HCT116 (cell line): Measurements from ENCODE around the gene LHX3. TPM values are rescaled to one million over a fixed set of nuclear protein-coding genes. Genes with fewer than 3 reads are reported as not detected.

Experiments used
- ATAC-seq: fragments of 200-7000 bp; cut with Tn5 transposase; 2 replicates; pipeline ENCODE4 v1.9.1; 2020; ENCODE audit warnings: mild to moderate bottlenecking, moderate library complexity
- BruUV-seq: library from RNA; stranded (reverse); fragments of 400-500 nt; replicated peaks from 2 replicates; lab custom pipeline; 2021; lab: Mats Ljungman, UMichigan
- CTCF ChIA-PET: fragments of 300-600 bp; sonication (Branson Sonifier 250); formaldehyde crosslinking; loops from one replicate; lab custom pipeline; 2021; ENCODE audit warnings: antibody characterized with exemption; lab: Charles Lee
- POLR2A ChIA-PET: fragments of 300-600, 350-600 bp; sonication (Branson Sonifier 250); formaldehyde crosslinking; loops from one replicate; lab custom pipeline; 2021; ENCODE audit warnings: antibody characterized with exemption; lab: Charles Lee
- RAD21 ChIA-PET, 2 experiments: fragments of 300-600 bp; sonication (Branson Sonifier 250); formaldehyde crosslinking; loops; one replicate each; lab custom pipeline; 2023; ENCODE audit warnings: low total read pairs in 2 of 2; ENCODE audit not compliant: uncharacterized antibody in 2 of 2, unreplicated experiment in 2 of 2, low non-redundant PET in 1 of 2; lab: Charles Lee
- DNase-seq: peaks from one replicate; pipeline ENCODE4 v3.0.0-alpha.2; 2010; ENCODE audit warnings: low read depth, low spot score
- H2AFZ ChIP-seq: fragments of 200-600 bp; shearing (Covaris generic), sonication (generic); 2 replicates; pipeline ENCODE4 v1.6.1; 2017; ENCODE audit warnings: low read depth, mixed run types, mixed read lengths, antibody characterized with exemption, low read length; ENCODE audit not compliant: poor library complexity, severe bottlenecking
- H3K27ac ChIP-seq: 2 replicates; pipeline ENCODE4 v1.5.1; 2012; ENCODE audit warnings: low read depth, low read length
- H3K27me3 ChIP-seq: fragments of 200-600 bp; sonication (generic); 2 replicates; pipeline ENCODE4 v1.6.1; 2016; ENCODE audit warnings: mixed run types, low read length, mixed read lengths; ENCODE audit not compliant: insufficient read depth
- H3K36me3 ChIP-seq, 2 experiments: fragments of 200-500 bp in 1 of 2; fragments of 200-600 bp in 1 of 2; sonication (Bioruptor generic) in 1 of 2; sonication (generic) in 1 of 2; 2 replicates each; pipeline versions ENCODE4 v1.5.1 to v1.6.1; 2014 to 2016; ENCODE audit warnings: low read length in 2 of 2, inconsistent platforms in 1 of 2, mixed read lengths in 1 of 2, mixed run types in 1 of 2; ENCODE audit not compliant: insufficient read depth in 2 of 2, control insufficient read depth in 1 of 2
- H3K4me1 ChIP-seq, 2 experiments: fragments of 200-600 bp in 1 of 2; sonication (generic) in 1 of 2; 2 replicates each; pipeline versions ENCODE4 v1.5.1 to v1.6.1; 2012 to 2017; ENCODE audit warnings: low read length in 2 of 2, inconsistent platforms in 1 of 2, mild to moderate bottlenecking in 1 of 2, mixed read lengths in 1 of 2, mixed run types in 1 of 2, moderate library complexity in 1 of 2; ENCODE audit not compliant: insufficient read depth in 2 of 2, control insufficient read depth in 1 of 2
- H3K4me2 ChIP-seq: fragments of 200-600 bp; sonication (generic); 2 replicates; pipeline ENCODE4 v1.6.1; 2017; ENCODE audit warnings: mixed run types, low read length, mixed read lengths
- H3K4me3 ChIP-seq, 2 experiments: fragments of 200-600 bp in 1 of 2; sonication (generic) in 1 of 2; replicated peaks in 1 of 2; 2 replicates each; pipeline ENCODE4 v1.5.1; 2011 to 2016; ENCODE audit warnings: low read length in 2 of 2, control low read depth in 1 of 2, low read depth in 1 of 2, mild to moderate bottlenecking in 1 of 2, mixed read lengths in 1 of 2, mixed run types in 1 of 2
- H3K79me2 ChIP-seq: fragments of 200-600 bp; sonication (generic); 2 replicates; pipeline ENCODE4 v1.6.1; 2017; ENCODE audit warnings: mild to moderate bottlenecking, mixed run types, low read length, moderate library complexity, mixed read lengths; ENCODE audit not compliant: insufficient read depth
- H3K9ac ChIP-seq: fragments of 200-600 bp; sonication (generic); 2 replicates; pipeline ENCODE4 v1.6.1; 2016; ENCODE audit warnings: low read length, mixed read lengths
- H3K9me2 ChIP-seq: fragments of 200-600 bp; sonication (generic), shearing (Covaris generic); 2 replicates; pipeline ENCODE4 v1.6.1; 2017; ENCODE audit warnings: mixed run types, mild to moderate bottlenecking, moderate library complexity; ENCODE audit not compliant: insufficient read depth
- H3K9me3 ChIP-seq, 2 experiments: fragments of 200-500 bp in 1 of 2; fragments of 200-600 bp in 1 of 2; sonication (Bioruptor generic) in 1 of 2; sonication (generic) in 1 of 2; 2 replicates each; pipeline ENCODE4 v1.6.1; 2014 to 2017; ENCODE audit warnings: low read length in 2 of 2, mixed read lengths in 2 of 2, inconsistent platforms in 1 of 2, low read depth in 1 of 2, mild to moderate bottlenecking in 1 of 2, mixed run types in 1 of 2, moderate library complexity in 1 of 2; ENCODE audit not compliant: control insufficient read depth in 1 of 2, insufficient read depth in 1 of 2
- H4K20me1 ChIP-seq: fragments of 200-600 bp; sonication (generic), shearing (Covaris generic); 2 replicates; pipeline ENCODE4 v1.6.1; 2017; ENCODE audit warnings: mixed run types, mild to moderate bottlenecking, moderate library complexity; ENCODE audit not compliant: insufficient read depth
- CBX3 ChIP-seq: IDR thresholded peaks from 2 replicates; pipeline ENCODE4 v1.6.1; 2012; ENCODE audit warnings: low read depth
- CEBPB ChIP-seq: IDR thresholded peaks from 2 replicates; pipeline ENCODE4 v1.6.1; 2012; ENCODE audit warnings: low read depth
- EGR1 ChIP-seq: IDR thresholded peaks from 2 replicates; pipeline ENCODE4 v1.6.1; 2012; ENCODE audit warnings: low read depth
- ELF1 ChIP-seq: IDR thresholded peaks from 2 replicates; pipeline ENCODE4 v1.6.1; 2012; ENCODE audit warnings: low read depth, borderline replicate concordance
- EZH2phosphoT487 ChIP-seq: fragments of 200-600 bp; IDR thresholded peaks from 2 replicates; pipeline ENCODE4 v1.6.1; 2018; ENCODE audit warnings: antibody characterized with exemption, borderline replicate concordance
- JUND ChIP-seq: IDR thresholded peaks from 2 replicates; pipeline ENCODE4 v1.6.1; 2012
- MAX ChIP-seq: IDR thresholded peaks from 2 replicates; pipeline ENCODE4 v1.6.1; 2012
- POLR2AphosphoS5 ChIP-seq: IDR thresholded peaks from 2 replicates; pipeline ENCODE4 v1.6.1; 2011; ENCODE audit warnings: mild to moderate bottlenecking, low read depth, low read length, moderate library complexity
- RAD21 ChIP-seq: IDR thresholded peaks from 2 replicates; pipeline ENCODE4 v1.6.1; 2012; ENCODE audit warnings: low read depth, mild to moderate bottlenecking
- TCF7L2 ChIP-seq: IDR thresholded peaks from 2 replicates; pipeline ENCODE4 v1.7.0; 2011; ENCODE audit warnings: borderline replicate concordance, inconsistent platforms; ENCODE audit not compliant: insufficient read depth, insufficient read length; ENCODE audit errors: extremely low read depth
- YY1 ChIP-seq: IDR thresholded peaks from 2 replicates; pipeline ENCODE4 v1.6.1; 2011; ENCODE audit warnings: low read length, low read depth, moderate library complexity, mild to moderate bottlenecking; ENCODE audit not compliant: insufficient replicate concordance; ENCODE audit errors: extremely low read depth
- ZBTB33 ChIP-seq: IDR thresholded peaks from 2 replicates; pipeline ENCODE4 v1.6.1; 2011; ENCODE audit warnings: mild to moderate bottlenecking, low read length, moderate library complexity; ENCODE audit not compliant: insufficient replicate concordance; ENCODE audit errors: extremely low read depth
- ZFX ChIP-seq: fragments of 450-650 bp; IDR thresholded peaks from 2 replicates; pipeline ENCODE4 v1.6.1; 2017
- intact Hi-C: fragments of 100-400 bp; cut with micrococcal nuclease; formaldehyde crosslinking; loops from 2 replicates; pipeline ENCODE4 v1.10.0; 2022
- total RNA-seq: library from RNA; stranded (reverse); gene quantifications from one replicate; pipeline ENCODE4 v1.2.1, GENCODE V29; 2021; ENCODE audit not compliant: unreplicated experiment

The LHX3 gene
- total RNA-seq, 1 experiment from 2014 or later = not detected

DNA sequence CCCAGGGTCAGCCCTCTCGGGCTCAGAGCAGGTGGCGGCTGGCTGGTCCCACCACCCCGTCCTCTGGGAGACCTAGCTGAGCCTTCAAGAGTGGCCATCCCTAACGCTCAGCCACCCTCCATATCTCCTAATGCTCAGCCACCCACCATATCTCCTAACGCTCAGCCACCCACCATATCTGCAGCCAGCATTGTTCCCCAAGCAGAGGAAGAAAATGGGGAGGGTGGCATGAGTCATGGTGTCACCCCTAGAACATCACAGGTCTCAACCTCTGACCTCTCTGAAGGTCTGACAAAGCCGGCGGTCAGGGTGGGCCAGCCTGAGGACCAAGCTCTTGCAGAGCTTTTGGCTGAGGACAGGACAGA, 14.7 kb downstream of the LHX3 start:
- BruUV-seq = no TSS peak
- no peak overlapping the region for H3K4me2 ChIP-seq
- POLR2A ChIA-PET = no interaction called here
- no peak for TF ChIP-seq MAX
- TF ChIP-seq CBX3 = no peak
- no peak for TF ChIP-seq EZH2phosphoT487
- no peak for TF ChIP-seq RAD21
- TF ChIP-seq CEBPB = no peak
- TF ChIP-seq YY1 = no peak
- TF ChIP-seq EGR1 = no peak
- TF ChIP-seq POLR2AphosphoS5 = no peak
- no peak for TF ChIP-seq TCF7L2
- no peak for TF ChIP-seq ELF1
- TF ChIP-seq ZFX = no peak
- TF ChIP-seq ZBTB33 = no peak
- TF ChIP-seq JUND = no peak
- H4K20me1 ChIP-seq = no peaks in the 10 kb centered on the region
- CTCF ChIA-PET = interaction anchor here (1.0 kb wide), 1 partner anchor 20 kb away, joined by 4 read pairs; no protein-coding TSS in a partner anchor
- no peak overlapping the region for H2AFZ ChIP-seq
- H3K27ac ChIP-seq = no peak overlapping the region
- peaks cover 2 to 8% of the 10 kb centered on the region in 2 experiments; a peak in 3 of 4 replicates for H3K4me1 ChIP-seq
- intact Hi-C loops = no loop called here
- DNase-seq (no peak), ATAC-seq (no peak)
- H3K9me2 ChIP-seq = no peaks in the 10 kb centered on the region
- no peak overlapping the region for H3K4me3 ChIP-seq
- no peaks in the 10 kb centered on the region for H3K36me3 ChIP-seq
- H3K9me3 ChIP-seq = no peaks in the 10 kb centered on the region
- RAD21 ChIA-PET = no interaction called here
- H3K79me2 ChIP-seq = no peaks in the 10 kb centered on the region
- H3K27me3 ChIP-seq = no peaks in the 10 kb centered on the region
- H3K9ac ChIP-seq = no peak overlapping the region
